GM21737 (cell line): ENCODE measurements around the gene CRLF2.
"Not testable (repeated sequence)": the region's sequence is repeated elsewhere in the genome, so short reads cannot be mapped to it uniquely, and the experiment has no call there.

Experiments
- ATAC-seq: cut with Tn5 transposase; IDR thresholded peaks from one replicate; pipeline ENCODE4 v1.9.1; 2021; ENCODE audit warnings: mild to moderate bottlenecking, moderate library complexity; ENCODE audit not compliant: unreplicated experiment

Gene CRLF2, protein sequence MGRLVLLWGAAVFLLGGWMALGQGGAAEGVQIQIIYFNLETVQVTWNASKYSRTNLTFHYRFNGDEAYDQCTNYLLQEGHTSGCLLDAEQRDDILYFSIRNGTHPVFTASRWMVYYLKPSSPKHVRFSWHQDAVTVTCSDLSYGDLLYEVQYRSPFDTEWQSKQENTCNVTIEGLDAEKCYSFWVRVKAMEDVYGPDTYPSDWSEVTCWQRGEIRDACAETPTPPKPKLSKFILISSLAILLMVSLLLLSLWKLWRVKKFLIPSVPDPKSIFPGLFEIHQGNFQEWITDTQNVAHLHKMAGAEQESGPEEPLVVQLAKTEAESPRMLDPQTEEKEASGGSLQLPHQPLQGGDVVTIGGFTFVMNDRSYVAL

GRCh38 chrX:1212532-1212931, at the start of gene CRLF2:
CRLF2 (minus strand) TSS chrX:1212649; CDS start chrX:1212634, 15 bp downstream.
- ATAC-seq: peak; percentile 58

DNA sequence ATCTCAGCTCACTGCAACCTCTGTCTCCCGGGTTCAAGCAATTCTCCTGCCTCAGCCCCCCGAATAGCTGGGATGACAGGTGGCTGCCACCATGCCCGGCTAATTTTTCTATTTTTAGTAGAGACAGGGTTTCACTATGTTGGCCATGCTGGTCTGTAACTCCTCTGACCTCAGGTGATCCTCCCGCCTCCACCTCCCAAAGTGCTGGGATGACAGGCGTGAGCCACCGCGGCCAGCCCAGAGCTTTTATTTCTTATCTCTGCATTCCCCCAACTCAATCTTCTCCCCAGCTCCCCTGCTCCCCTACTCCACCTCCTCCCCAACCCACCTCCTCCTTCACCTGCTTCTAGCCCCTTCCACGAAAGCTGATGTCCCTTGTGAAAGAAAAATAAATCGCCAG, 49.3 kb upstream of the CRLF2 start:
- ATAC-seq: not testable (repeated sequence)

DNA sequence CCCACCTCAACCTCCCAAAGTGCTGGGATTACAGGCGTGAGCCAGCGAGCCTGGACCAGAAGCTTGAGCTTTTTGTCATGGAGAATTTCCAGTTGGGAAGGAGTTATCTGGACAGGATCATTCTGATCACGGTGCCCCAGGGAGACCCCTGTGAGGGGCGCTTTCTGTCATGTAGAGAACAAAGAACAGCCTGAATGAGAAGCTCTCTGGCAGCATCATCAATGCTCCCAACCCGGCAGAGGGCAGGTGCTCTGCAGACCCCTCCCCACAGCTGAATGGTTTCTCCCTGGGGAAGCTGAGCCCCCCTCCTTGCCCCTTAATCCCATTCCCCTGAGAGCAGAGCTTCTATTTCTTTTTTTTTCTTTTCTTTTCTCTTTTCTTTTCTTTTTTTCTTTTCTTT, 48.8 kb upstream of the CRLF2 start:
- ATAC-seq: no peak

GRCh38 chrX:1252861-1253260, 40.4 kb upstream of the CRLF2 start:
- no peak for ATAC-seq

- ATAC-seq: no peak
Observed at GRCh38 chrX:1249101-1249887, 36.8 kb upstream of the CRLF2 start.

DNA sequence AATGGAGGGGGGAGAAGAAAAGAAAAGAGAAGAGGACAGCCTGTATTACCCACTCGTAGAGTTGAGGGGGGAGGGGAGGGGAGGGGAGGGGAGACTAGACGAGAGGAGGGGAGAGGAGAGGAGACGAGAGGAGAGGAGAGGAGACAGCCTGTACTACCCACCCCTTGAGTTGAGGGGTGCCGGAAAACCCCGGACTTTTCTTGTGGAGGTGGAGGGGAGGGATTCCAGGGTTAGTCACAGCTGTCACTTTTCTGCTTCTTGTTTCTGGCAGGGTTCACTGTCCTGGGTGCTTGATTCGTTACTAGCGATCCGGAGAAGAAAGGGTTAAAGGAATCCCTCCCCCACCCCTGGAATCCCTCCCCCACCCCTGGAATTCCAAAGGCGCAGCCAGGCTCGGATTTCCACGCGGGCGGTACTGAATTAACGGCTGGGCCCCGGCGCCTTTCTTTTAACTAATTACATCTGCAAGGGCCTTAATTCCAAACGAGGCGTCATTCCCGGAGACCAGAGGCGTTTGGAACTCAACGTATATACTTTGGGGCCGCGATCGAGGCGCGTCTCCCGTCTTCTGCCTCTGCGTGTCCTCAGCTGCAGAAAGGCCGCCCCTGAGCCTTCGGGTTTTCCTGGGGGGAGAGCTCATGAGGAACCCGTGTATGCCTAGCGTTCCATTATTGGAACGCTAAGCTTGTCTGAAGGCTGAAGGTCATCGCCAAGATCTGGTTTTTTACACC, 36.0 kb upstream of the CRLF2 start:
- no peak for ATAC-seq

DNA sequence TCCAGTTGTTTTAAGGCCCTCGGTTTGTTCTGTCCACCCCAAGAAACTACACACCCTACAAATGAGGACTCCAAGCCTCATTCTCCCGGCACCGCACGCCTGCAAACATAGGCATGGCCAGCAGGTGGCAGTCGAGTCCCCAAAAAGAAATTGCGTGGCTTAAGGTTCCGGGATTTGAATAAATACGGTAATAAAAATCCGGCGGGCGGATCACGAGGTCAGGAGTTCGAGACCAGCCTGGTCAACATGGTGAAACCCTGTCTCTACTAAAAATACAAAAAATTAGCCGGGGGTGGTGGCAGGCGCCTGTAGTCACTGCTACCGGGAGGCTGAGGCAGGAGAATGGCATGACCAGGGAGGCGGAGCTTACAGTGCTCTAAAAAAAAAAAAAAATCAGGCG, 34.4 kb upstream of the CRLF2 start:
- ATAC-seq: no peak

DNA sequence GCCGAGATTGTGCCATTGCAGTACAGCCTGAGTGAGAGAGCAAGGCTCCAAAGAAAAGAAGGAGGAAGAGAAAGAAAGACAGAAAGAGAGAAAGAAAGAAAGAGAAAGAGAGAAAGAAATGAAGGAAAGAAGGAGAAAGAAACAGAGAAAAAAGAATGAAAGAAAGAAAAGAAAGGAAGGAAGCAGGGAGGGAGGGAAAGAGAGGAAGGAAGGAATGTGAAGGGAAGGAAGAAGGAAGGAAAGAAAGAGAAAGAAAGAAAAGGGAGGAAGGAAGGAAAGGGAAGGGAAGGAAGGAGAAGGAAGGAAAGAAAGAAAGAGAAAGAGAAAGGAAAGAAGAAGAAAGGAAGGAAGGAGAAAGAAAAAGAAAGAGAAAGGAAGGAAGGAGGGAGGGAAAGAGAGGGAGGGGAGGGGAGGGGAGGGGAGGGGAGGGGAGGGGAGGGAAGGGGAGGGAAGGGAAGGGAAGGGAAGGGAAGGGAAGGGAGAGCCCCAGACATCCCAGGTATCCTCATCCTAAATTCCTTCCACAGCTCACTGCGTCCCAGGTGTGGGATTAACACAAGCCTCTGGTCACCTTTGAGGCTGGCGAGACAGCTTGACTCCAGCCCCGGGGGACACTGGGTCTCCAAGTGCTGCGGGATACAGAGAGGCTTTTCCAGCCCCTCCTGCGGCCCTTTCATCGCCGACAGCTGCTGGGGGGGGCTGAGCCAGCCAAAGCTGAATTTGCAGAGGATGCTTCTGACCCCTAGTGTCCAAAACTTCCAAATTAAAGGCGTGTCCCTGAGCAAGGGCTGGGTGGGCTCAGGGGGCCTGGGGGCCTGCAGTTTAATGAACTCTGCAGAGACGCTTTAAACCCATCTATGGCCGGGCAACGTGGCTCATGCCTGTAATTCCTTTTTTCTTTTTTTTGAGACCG, 32.0 kb upstream of the CRLF2 start:
- no peak for ATAC-seq

DNA sequence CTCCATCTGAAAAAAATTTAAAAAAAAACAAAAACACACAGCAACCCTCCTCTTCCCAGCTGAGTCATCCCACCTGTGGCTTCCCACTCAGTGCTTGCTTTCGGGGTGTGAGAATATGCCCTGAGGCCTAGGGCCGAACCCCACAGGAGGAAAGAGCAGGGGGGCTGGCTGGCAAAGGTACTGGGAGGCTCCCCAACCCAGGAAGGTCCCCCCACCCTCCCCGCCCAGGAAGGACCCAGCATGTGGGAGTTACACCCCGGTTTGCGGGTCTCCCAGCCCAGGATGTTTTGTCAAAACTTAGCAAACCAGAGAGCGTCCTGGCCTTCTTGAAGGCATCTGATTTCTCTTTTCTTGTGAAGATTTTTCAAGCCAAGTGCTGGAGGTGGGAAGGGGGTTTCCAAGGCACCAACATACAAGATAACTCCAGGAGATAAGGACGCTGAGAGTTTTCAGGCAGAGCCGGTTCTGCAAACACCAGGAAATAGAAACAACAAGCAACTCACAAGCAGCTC, 30.5 kb upstream of the CRLF2 start:
- no peak for ATAC-seq

DNA sequence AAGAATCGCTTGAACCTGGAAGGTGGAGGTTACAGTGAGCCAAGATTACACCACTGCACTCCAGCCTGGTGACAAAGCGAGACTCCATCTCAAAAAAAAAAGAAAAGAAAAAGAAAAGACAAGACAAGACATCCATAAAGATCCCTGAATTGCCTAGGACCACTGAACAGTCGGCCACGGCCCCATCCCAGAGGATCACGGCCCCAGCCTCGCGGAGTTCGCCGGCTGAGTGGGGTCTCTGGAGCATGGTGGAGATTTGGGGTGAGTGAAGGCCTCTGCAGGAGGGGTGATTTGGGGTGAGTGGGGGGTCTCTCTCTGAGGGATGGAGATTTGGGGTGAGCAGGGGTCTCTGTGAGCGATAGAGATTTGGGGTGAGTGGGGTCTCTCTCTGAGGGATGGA, 28.1 kb upstream of the CRLF2 start:
- ATAC-seq: not testable (repeated sequence)

DNA sequence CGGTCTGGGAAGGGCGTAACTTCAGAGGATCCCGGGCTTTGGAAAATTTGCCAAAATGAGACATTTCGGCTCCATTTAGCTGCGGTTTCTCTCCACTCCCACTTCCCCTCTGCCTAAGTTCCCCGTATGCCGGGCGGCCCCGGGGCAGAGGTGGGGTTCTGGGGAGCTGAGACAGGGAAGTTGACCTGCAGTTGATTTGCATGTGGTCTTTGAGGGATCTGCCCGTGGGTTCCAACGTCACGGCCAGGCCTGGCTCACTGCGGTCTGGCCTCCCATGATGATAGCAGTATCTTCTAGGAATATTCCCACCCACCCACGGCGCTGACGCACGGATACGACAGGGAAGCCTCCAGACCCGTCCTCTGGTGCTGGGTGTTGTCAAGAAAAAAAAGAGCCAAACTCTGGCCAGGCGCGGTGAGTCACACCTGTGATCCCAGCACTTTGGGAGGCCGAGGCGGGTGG, 27.3 kb upstream of the CRLF2 start:
- no peak for ATAC-seq

- ATAC-seq: no peak
Observed at GRCh38 chrX:1231850-1232465, 19.5 kb upstream of the CRLF2 start.

- ATAC-seq: not testable (repeated sequence)
Observed at GRCh38 chrX:1228101-1228500, 15.7 kb upstream of the CRLF2 start.

- ATAC-seq: no peak
Observed at GRCh38 chrX:1226249-1226648, 13.8 kb upstream of the CRLF2 start.

GRCh38 chrX:1224954-1225353, 12.5 kb upstream of the CRLF2 start:
- no peak for ATAC-seq

GRCh38 chrX:1223242-1223600, 10.8 kb upstream of the CRLF2 start:
- no peak for ATAC-seq

DNA sequence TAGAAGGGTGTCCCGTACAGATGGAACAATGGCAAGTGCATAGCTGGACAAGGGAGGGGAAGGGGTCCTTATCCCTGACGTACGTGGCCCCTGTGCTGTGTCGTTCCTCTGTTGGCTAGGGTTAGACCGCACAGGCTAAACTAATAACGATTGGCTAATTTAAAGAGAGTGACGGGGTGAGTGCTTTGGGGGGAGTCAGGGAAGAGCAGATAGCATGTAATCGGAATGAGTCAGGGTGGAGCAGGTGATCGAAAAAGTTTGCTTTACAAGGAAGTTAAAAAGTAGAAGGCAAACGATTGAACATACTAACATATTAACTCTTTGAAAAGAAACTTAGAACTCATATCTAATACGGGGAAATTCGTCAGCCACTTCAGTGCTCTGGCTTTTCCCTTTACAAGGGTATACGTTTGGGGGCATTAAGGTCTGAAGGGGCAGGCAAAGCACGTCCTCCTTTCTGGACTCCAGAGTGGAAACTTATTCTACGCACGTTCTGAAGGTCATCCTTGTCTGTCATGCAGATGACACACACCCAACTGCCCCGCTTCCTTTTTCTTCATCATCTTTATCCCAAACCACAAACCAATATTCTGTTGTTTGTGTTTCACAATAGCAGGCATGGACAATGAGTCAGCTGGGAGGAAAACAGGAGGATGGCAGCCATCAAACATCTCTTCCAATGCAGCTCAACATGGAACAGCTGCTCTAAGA, 10.2 kb upstream of the CRLF2 start:
- no peak for ATAC-seq

- ATAC-seq: no peak
Observed at GRCh38 chrX:1221296-1221845, 8.9 kb upstream of the CRLF2 start.

- ATAC-seq: no peak
Observed at GRCh38 chrX:1218286-1218685, 5.8 kb upstream of the CRLF2 start.
